K562 (cell line): Measurements from ENCODE around the gene GUCY1A1.

Experiments used
- ESRRA ChIP-seq: fragments of 450-650 bp; IDR thresholded peaks from 2 replicates; pipeline ENCODE4 v1.6.1; 2014; ENCODE audit warnings: low read depth, mild to moderate bottlenecking, moderate library complexity, borderline replicate concordance
- PKNOX1 ChIP-seq: fragments of 450-650 bp; IDR thresholded peaks from 2 replicates; pipeline ENCODE4 v1.6.1; 2016
- POLR2A ChIP-seq: fragments of 450-650 bp; conservative IDR thresholded peaks from 2 replicates; pipeline ENCODE4 v1.6.1; 2016
- POLR2AphosphoS5 ChIP-seq: IDR thresholded peaks from 2 replicates; pipeline ENCODE4 v1.6.1; 2011; ENCODE audit warnings: mild to moderate bottlenecking, low read depth, low read length, moderate library complexity; ENCODE audit not compliant: control insufficient read depth, insufficient read depth
- RBBP5 ChIP-seq: fragments of 200-600 bp; sonication (generic); IDR thresholded peaks from 2 replicates; pipeline ENCODE4 v1.6.1; 2012; ENCODE audit warnings: borderline replicate concordance, mild to moderate bottlenecking, low read length, control low read depth, inconsistent platforms; ENCODE audit not compliant: insufficient read depth, poor library complexity, severe bottlenecking
- USF1 ChIP-seq: sonication (generic); formaldehyde crosslinking; IDR thresholded peaks from 2 replicates; pipeline ENCODE4 v1.9.0; 2022; ENCODE audit warnings: mild to moderate bottlenecking, missing genetic modification reagents
- ZBTB7A ChIP-seq: IDR thresholded peaks from 2 replicates; pipeline ENCODE4 v1.6.1; 2011; ENCODE audit warnings: low read depth, mild to moderate bottlenecking, low read length, moderate library complexity, borderline replicate concordance; ENCODE audit not compliant: control insufficient read depth

GRCh38 chr4:155646001-155646400 is 20.6 kb upstream of the GUCY1A1 start:
- TF ChIP-seq PKNOX1 (no peak), ESRRA (no peak), USF1 (CRISPR knock-in tag) (no peak), RBBP5 (no peak), POLR2AphosphoS5 (no peak), ZBTB7A (no peak), POLR2A (no peak)
